Left lung (tissue), 10 donors: ENCODE data around the gene CHD3. TPM values are rescaled to one million over a fixed set of nuclear protein-coding genes. Genes with fewer than 3 reads are reported as not detected.

Experiments used
- ATAC-seq: fragments of 200-7000 bp; cut with Tn5 transposase; one replicate; pipeline ENCODE4 v1.9.1; 2020; ENCODE audit warnings: moderate library complexity
- DNase-seq, 4 donors: peaks; one replicate each; pipeline ENCODE4 v3.0.0-alpha.2; 2013 to 2020
- H3K27ac ChIP-seq, 2 donors: fragments of 200-600 bp; sonication (generic) in 1 of 2; one replicate each; pipeline versions ENCODE4 v1.5.0 to v1.8.0; 2020 to 2021
- H3K27me3 ChIP-seq, 2 donors: fragments of 200-600 bp; sonication (generic) in 1 of 2; one replicate each; pipeline versions ENCODE4 v1.5.0 to v1.8.0; 2020 to 2021
- H3K36me3 ChIP-seq, 2 donors: fragments of 200-600 bp; sonication (generic) in 1 of 2; one replicate each; pipeline versions ENCODE4 v1.5.0 to v1.8.0; 2020 to 2021
- H3K4me1 ChIP-seq, 2 donors: fragments of 200-600 bp; one replicate each; pipeline ENCODE4 v1.8.0; 2021
- H3K4me3 ChIP-seq, 2 donors: fragments of 200-600 bp; sonication (generic) in 1 of 2; one replicate each; pipeline versions ENCODE4 v1.5.0 to v1.8.0; 2020 to 2021; ENCODE audit warnings: mild to moderate bottlenecking in 1 of 2
- H3K9me3 ChIP-seq, 2 donors: fragments of 200-600 bp; sonication (generic) in 1 of 2; one replicate each; pipeline versions ENCODE4 v1.5.0 to v1.8.0; 2020 to 2021
- CTCF ChIP-seq, 2 donors: fragments of 200-600 bp; sonication (generic) in 1 of 2; IDR thresholded peaks; one replicate each; pipeline versions ENCODE4 v1.5.0 to v1.8.0; 2021; ENCODE audit warnings: antibody characterized with exemption in 2 of 2
- intact Hi-C, 2 donors: fragments of 100-400 bp; cut with DNase I; formaldehyde crosslinking; loops; one replicate each; pipeline versions ENCODE4 v1.11.2 to v1.14.2; 2022
- polyA plus RNA-seq, 6 donors: library from polyadenylated mRNA; unstranded; fragments of 120-200 nt; gene quantifications; one replicate each; pipeline ENCODE4 v1.2.1, GENCODE V29; 2013; ENCODE audit not compliant: insufficient read length in 6 of 6
- total RNA-seq, 2 donors: library from RNA; stranded (reverse); fragmentation: NEBNext Ultra II Directional; extraction: Animal tissue kit (Norgen Biotek cat#: 25700); gene quantifications; one replicate each; pipeline ENCODE4 v1.2.1, GENCODE V29; 2021
- donor health status: DM: no; HTN: yes; CAD: no.
- donor health status: DM: no; HTN: no; CAD: no.

CHD3 gene
- total and polyA plus RNA-seq, 8 donors, result 95.3 to 222 (median 202) TPM

GRCh38 chr17:7884581-7885366 lies 3.8 kb upstream of the CHD3 start:
- peak overlapping the region; percentile 88 to 97 for H3K27ac ChIP-seq
- no peaks in the 10 kb centered on the region for H3K27me3 ChIP-seq
- no peak for ATAC-seq
- no peak for TF ChIP-seq CTCF (IDR thresholded peaks at IDR 0.05)
- peaks cover 24 to 84% of the 10 kb centered on the region in 2 donors for H3K4me1 ChIP-seq
- intact Hi-C loops, result no loop called here
- H3K36me3 ChIP-seq, result no peaks in the 10 kb centered on the region
- H3K4me3 ChIP-seq, result peak overlapping the region; percentile 78 to 89
- H3K9me3 ChIP-seq, result no peaks in the 10 kb centered on the region
- peak in 2 of 4 donors; percentile 16 to 80 for DNase-seq

GRCh38 chr17:7885367-7886226 lies 3.0 kb upstream of the CHD3 start:
- peak; percentile 74 to 87 (median 82) for DNase-seq
- peak; percentile 19 for ATAC-seq
- TF ChIP-seq CTCF (IDR thresholded peaks at IDR 0.05), result no peak
- H3K9me3 ChIP-seq, result no peaks in the 10 kb centered on the region
- H3K27me3 ChIP-seq, result no peaks in the 10 kb centered on the region
- peak overlapping the region; percentile 78 to 89 for H3K4me3 ChIP-seq
- H3K36me3 ChIP-seq, result peaks cover 0 to 1% of the 10 kb centered on the region in 2 donors
- peaks cover 24 to 82% of the 10 kb centered on the region in 2 donors for H3K4me1 ChIP-seq
- intact Hi-C loops, result no loop called here
- peak overlapping the region; percentile 88 to 97 for H3K27ac ChIP-seq

- peaks cover 24 to 74% of the 10 kb centered on the region in 2 donors for H3K4me1 ChIP-seq
- intact Hi-C loops, result no loop called here
- H3K27me3 ChIP-seq, result no peaks in the 10 kb centered on the region
- TF ChIP-seq CTCF (IDR thresholded peaks at IDR 0.05), result no peak
- H3K4me3 ChIP-seq, result peak overlapping the region; percentile 78 to 89
- peak; percentile 1 for ATAC-seq
- H3K27ac ChIP-seq, result peak overlapping the region; percentile 88 to 97
- peaks cover 0 to 10% of the 10 kb centered on the region in 2 donors for H3K36me3 ChIP-seq
- H3K9me3 ChIP-seq, result no peaks in the 10 kb centered on the region
- DNase-seq, result peak in 3 of 4 donors; percentile 48 to 59 (median 56)
Observed at GRCh38 chr17:7886227-7887037, 2.2 kb upstream of the CHD3 start.

- intact Hi-C loops, result no loop called here
- DNase-seq (no peak), ATAC-seq (no peak)
- Histone ChIP-seq H3K27me3 (no peaks in the 10 kb centered on the region), H3K9me3 (no peaks in the 10 kb centered on the region), H3K4me1 (peaks cover 24 to 70% of the 10 kb centered on the region in 2 donors), H3K4me3 (peak overlapping the region; percentile 78 to 89), H3K36me3 (peaks cover 0 to 16% of the 10 kb centered on the region in 2 donors), H3K27ac (peak overlapping the region; percentile 88 to 97)
- TF ChIP-seq CTCF (IDR thresholded peaks at IDR 0.05), result no peak
Observed at GRCh38 chr17:7887038-7887481, 1.5 kb upstream of the CHD3 start.
